ENCODE results near the gene MPRIP.

GRCh38 chr17:17112628-17113200, 70.5 kb downstream of the MPRIP start:
- TF ChIP-seq CTCF (IDR thresholded peaks at IDR 0.05; ENCODE audit: poor library complexity, severe bottlenecking) = no peak
- TF ChIP-seq EZH2 (IDR thresholded peaks at IDR 0.05; ENCODE audit: borderline replicate concordance, insufficient read depth, low read length, poor library complexity, severe bottlenecking) = no peak
- TF ChIP-seq RAD21 (conservative IDR thresholded peaks at IDR 0.05) = no peak
- TF ChIP-seq MXI1 (conservative IDR thresholded peaks at IDR 0.05; ENCODE audit: poor library complexity, severe bottlenecking) = no peak
- no peak for TF ChIP-seq EP300 (conservative IDR thresholded peaks at IDR 0.05; ENCODE audit: poor library complexity, severe bottlenecking)
- no peak for TF ChIP-seq POLR2AphosphoS5 (IDR thresholded peaks at IDR 0.05)
- TF ChIP-seq REST (IDR thresholded peaks at IDR 0.05; ENCODE audit: borderline replicate concordance) = no peak
